GM21723 (cell line): ENCODE data around the gene ANKRD55.

Experiments
- ATAC-seq: cut with Tn5 transposase; IDR thresholded peaks from one replicate; pipeline ENCODE4 v1.9.1; 2021; ENCODE audit warnings: mild to moderate bottlenecking, moderate library complexity; ENCODE audit not compliant: unreplicated experiment

The ANKRD55 gene

GRCh38 chr5:56054666-56055065 is 178.5 kb downstream of the ANKRD55 start:
- ATAC-seq, result no peak

GRCh38 chr5:56053363-56053762 is 179.8 kb downstream of the ANKRD55 start:
- ATAC-seq, result no peak

- no peak for ATAC-seq
These were observed 180.4 kb downstream of the ANKRD55 start for GRCh38 chr5:56052735-56053134.

- ATAC-seq, result no peak
These were observed 182.4 kb downstream of the ANKRD55 start for GRCh38 chr5:56050551-56051255.
